ENCODE measurements around the gene WEE1. TPM values are rescaled to one million over a fixed set of nuclear protein-coding genes. Genes with fewer than 3 reads are reported as not detected.

Gene WEE1
- total and polyA plus RNA-seq, 10 of the 15 experiments (the other 5 are each of a cell fraction or from before 2014, with no cell fraction given), result 13.8 to 69.5 (median 45.4) TPM

DNA sequence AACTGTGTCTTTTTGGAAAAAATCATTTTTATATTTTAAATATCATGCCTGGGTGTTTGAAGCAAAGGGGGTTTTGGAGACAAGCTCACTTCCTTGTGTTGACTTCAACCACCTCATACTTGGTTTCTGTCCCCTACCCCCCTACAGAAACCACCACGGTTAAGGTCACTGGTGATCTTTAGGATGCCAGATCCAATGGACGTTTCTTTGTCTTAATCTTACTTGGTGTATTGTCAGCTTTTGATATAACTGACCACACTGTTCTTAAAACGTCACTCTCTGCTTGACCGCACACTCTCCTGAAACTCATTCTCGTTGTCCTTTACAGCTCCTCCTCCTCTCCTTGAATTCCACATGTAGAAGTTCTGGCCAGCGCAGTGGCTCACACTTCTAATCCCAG is 55.6 kb downstream of the WEE1 start (continued):
- TF ChIP-seq SPI1 (IDR thresholded peaks at IDR 0.05; ENCODE audit: borderline replicate concordance, insufficient read depth, low read depth, low read length) (peak; percentile 75; the same call in 1 of the 2 replicates), PAX5 (IDR thresholded peaks at IDR 0.05; ENCODE audit: borderline replicate concordance, low read depth, low read length) (0 out of 2 replicates have a peak, but pooled peaks have one; percentile 19), NFXL1 (IDR thresholded peaks at IDR 0.05; ENCODE audit: borderline replicate concordance) (no peak), RELB (IDR thresholded peaks at IDR 0.05; ENCODE audit: low read depth) (peak; percentile 72; the same call in 1 of the 2 replicates), ATF7 (IDR thresholded peaks at IDR 0.05; ENCODE audit: low read depth) (peak; percentile 42; the same call in 1 of the 2 replicates), RUNX3 (IDR thresholded peaks at IDR 0.05; ENCODE audit: low read length) (peak; percentile 83), SMARCA5 (IDR thresholded peaks at IDR 0.05) (no peak), EED (IDR thresholded peaks at IDR 0.05; ENCODE audit: low read depth) (peak; percentile 51; the same call in 1 of the 2 replicates), JUNB (IDR thresholded peaks at IDR 0.05) (peak; percentile 20; the same call in 1 of the 2 replicates), EP300 (IDR thresholded peaks at IDR 0.05; ENCODE audit: borderline replicate concordance in 1 of 2, control insufficient read depth in 1 of 2, low read depth in 2 of 2, low read length in 2 of 2) (peak in 1 of 2 experiments; percentile 59; a peak in 1 of 4 replicates), NR2C1 (IDR thresholded peaks at IDR 0.05) (no peak), YBX1 (IDR thresholded peaks at IDR 0.05) (no peak), NR2F1 (conservative IDR thresholded peaks at IDR 0.05) (peak; percentile 65), BHLHE40 (IDR thresholded peaks at IDR 0.05; ENCODE audit: borderline replicate concordance in 1 of 2, low read depth in 2 of 2, low read length in 1 of 2) (peak in 1 of 2 experiments; percentile 15; a peak in 1 of 4 replicates), RBBP5 (conservative IDR thresholded peaks at IDR 0.05) (no peak), HSF1 (IDR thresholded peaks at IDR 0.05; ENCODE audit: low read depth, low read length) (no peak), MTA2 (IDR thresholded peaks at IDR 0.05; ENCODE audit: low read depth) (0 out of 2 replicates have a peak, but pooled peaks have one; percentile 53), CREB1 (IDR thresholded peaks at IDR 0.05; ENCODE audit: low read depth) (peak; percentile 40; the same call in 1 of the 2 replicates), CREM (IDR thresholded peaks at IDR 0.05; ENCODE audit: low read depth) (peak; percentile 44; the same call in 1 of the 2 replicates), TAF1 (IDR thresholded peaks at IDR 0.05; ENCODE audit: borderline replicate concordance, low read depth, low read length) (no peak), NFYA (IDR thresholded peaks at IDR 0.05; ENCODE audit: borderline replicate concordance, low read depth, low read length) (no peak), RELA (IDR thresholded peaks at IDR 0.05; ENCODE audit: borderline replicate concordance, partially characterized antibody) (no peak), RFX5 (IDR thresholded peaks at IDR 0.05; ENCODE audit: low read depth, low read length) (no peak), IKZF1 (conservative IDR thresholded peaks at IDR 0.05) (peak; percentile 62), BCL11A (IDR thresholded peaks at IDR 0.05; ENCODE audit: low read depth, low read length) (0 out of 2 replicates have a peak, but pooled peaks have one; percentile 32)
- TF ChIP-seq, protein P1, sequence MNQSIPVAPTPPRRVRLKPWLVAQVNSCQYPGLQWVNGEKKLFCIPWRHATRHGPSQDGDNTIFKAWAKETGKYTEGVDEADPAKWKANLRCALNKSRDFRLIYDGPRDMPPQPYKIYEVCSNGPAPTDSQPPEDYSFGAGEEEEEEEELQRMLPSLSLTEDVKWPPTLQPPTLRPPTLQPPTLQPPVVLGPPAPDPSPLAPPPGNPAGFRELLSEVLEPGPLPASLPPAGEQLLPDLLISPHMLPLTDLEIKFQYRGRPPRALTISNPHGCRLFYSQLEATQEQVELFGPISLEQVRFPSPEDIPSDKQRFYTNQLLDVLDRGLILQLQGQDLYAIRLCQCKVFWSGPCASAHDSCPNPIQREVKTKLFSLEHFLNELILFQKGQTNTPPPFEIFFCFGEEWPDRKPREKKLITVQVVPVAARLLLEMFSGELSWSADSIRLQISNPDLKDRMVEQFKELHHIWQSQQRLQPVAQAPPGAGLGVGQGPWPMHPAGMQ (IDR thresholded peaks at IDR 0.05; ENCODE audit: borderline replicate concordance), result no peak

All from GM12878 (cell line).